CD4-positive, alpha-beta T cell treated with Interleukin-17A for 1 hour (primary cell): ENCODE measurements around the gene CNIH1.

Experiments used
- DNase-seq: peaks from one replicate; pipeline ENCODE4 v3.0.0-alpha.2; 2020

CNIH1 gene

DNA sequence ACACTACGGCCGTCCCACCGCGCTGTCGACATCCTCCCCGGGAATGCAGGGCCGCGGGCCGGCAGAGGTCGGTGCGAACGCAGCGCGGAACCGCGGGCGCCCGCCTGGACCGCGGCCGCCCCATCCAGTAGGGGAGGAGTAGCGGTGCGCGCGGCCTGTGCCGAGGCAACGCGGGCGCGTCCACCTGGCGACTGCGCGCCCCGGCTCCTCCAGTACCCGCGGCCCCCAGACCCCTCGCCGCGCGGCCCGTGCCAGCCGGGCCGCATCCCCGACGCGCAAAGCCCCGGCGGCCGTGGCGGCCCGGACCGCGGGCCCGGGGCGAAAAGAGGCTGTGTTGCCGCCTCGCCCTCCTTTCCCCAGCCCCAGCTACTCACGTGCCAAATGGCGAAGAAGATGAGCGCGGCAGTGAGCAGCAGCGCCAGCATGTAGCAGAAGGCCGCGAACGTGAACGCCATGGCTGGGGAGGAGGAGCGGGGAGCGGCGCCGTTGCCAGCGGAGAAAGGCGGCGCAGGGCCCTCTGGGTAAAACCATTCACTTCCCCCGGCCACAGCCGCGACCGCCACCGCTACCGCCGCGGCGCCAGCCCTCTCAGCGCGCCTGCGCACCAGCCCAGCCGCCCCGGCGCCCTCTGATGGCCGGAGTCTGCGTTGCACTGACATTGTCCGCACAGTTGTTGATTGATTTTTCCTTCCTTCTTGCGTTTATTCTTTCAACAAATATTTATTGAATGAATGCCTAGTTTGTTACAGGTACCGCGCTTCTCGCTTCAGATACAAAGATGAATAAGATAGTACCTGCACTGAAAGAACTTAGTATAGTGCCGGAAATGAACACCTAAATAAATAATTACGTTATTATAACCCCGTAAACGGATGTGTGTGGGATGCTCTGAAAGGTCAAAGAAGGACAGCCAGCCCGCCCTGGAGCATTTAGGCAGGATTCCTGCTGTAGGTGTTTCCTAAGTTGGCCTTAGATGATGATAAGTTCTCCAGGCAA lies at the start of gene CNIH1:
CNIH1 (minus strand) TSS at position 502 of the 996 bp plus-strand sequence; CDS start at position 455, 47 bp downstream.
- DNase-seq: peak; percentile 93

DNA sequence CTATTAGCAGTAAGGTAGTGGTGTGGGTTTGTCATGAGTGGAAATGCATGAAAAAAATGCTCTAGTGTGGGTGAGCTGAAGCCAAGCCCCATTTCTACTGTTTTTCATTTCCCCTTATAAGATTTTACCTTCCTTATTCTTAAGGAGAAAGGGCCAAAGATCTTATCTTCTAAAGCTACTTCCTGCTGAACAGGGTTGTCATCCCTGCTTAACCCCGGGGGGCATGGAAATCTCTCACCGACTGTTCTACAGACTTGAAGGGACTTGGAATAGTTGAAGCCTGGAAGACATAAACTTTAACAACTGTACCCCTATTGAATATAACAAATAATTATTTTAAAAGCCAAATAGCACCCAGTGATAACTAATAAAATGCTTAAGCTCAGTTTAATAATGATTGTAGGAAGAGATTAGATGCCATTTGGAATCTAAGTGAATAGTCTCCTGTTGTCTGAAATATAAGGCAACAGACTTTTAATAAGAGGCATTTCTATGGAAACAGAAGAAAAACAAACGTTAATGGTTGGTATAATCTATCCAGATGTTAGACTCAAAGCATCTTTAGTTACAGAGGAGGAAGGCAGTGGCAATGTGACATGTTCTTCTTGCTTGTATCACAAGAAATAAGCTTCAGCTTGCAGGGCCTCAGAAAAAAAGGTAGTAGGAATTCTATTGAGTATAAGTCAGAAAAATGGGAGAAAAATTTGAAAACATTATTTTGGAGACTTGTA lies 49.4 kb upstream of the CNIH1 start:
- DNase-seq: no peak

DNA sequence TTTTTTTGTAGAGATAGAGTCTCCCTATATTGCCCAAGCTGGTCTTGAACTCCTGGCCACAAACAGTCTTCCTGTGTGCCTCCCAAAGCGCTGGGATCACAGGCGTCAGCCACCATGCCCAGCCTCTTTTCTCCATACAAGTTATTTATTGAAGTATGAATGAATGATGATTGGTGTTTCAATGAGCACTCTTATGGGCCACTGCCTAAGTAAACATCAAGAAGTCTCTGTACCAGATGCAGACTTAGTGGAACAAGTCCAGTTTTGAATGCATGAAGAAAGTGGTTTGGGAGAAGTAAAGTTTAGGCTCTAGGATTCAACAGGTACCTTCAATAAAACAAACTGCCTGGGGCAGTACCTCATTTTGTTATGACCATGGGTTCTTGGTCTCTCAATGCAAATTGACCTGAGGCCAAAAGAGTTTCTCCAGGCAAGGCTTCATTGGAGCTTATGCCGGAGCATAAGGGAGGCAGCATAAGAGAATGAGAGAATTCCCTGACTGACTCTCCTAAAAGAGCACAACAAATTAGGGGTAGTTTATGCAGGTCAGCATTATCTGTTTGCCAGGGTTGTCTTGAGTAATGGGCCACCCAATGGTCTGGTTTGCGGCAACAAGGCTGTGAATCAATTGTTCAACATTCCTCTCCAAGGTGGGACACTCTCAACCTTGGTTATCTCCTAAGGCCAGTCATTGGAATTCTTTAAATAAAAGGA lies 48.7 kb upstream of the CNIH1 start:
- DNase-seq: no peak

DNA sequence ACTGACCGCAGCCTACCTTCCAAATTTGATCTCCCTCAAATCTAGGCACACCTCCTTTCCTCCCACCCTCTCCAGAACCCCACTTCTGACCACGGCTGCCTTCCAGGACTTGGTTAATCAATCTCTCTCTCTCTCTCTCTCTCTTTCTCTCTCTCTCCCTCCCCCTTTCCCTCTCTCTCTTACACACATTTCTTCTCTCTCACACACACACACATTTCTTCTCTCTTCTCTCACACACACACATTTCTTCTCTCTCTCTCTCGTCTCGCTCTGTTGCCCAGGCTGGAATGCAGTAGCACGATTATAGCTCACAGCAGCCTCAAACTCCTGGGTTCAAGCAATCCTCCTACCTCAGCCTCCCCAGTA lies 48.1 kb upstream of the CNIH1 start:
- no peak for DNase-seq

DNA sequence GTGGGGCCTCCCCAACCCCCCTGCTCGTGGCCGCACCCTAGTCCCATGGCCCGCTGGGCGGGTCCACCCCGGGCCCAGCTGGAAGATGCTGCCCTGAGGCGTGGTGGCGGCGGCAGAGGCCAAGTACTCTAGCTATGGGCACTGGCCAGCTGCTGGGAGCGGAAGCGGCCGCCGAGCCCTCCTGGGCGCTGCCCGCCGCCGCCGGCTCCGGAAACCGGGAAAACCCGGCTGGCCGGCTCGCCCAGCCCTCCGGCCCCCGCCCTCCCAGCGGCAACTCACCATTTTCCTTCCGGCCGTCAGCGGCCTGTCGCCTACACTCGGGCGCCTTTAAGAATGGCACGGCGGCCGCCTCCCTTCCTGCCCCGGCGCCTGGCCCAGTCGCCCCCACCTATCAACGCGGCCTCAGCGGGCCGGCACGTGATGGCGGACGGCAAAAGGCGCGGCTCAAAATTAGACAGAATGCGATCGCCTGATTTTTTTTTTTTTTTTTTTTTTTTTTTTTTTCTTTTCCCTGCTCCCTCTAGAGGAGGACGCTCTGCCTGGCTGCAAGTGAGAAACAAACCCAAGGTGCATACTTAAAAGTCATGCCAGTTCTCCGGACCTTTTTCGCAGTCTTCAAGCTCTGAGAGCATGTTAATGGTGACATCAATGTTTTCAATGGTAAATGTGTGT lies 47.6 kb upstream of the CNIH1 start, which contains the start of gene GMFB:
GMFB (minus strand) TSS at position 335 of the 672 bp plus-strand sequence; CDS start at position 282, 53 bp downstream.
- peak; percentile 94 for DNase-seq

DNA sequence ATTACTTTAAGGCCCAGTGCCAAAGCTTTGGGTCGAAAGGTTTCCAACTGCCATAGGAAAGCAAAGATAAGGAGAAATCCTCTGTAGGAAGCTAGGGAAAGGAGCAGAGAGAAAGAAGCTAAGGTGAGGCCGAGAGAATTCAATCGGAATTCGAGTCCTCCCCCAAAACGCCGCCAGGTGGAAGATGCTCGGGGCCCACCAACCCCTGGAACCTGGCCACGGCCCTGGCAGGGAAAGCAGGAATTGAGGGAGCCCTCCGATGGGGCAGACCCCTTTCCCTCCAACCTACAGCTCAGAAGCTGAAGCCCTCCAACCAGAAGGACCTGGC lies 47.1 kb upstream of the CNIH1 start:
- no peak for DNase-seq

DNA sequence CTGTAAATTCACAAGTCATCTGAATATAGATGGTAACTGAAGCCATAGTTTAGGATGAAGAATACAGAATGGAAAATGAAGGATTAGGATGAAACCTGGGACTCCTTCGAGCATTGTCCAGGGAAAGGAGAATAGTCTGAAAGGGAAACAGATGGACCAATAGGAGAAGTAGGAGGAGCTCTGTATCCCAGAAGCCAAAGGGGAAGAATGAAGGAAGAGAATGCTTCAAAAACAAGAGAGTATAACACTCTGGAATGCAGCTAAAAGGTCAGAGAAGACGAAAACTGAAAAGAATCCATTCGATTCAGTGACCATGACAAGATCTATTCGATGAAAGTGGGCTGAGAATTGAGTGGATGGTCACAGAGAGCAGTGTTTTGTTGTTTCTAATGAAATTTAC lies 46.6 kb upstream of the CNIH1 start:
- DNase-seq: no peak

DNA sequence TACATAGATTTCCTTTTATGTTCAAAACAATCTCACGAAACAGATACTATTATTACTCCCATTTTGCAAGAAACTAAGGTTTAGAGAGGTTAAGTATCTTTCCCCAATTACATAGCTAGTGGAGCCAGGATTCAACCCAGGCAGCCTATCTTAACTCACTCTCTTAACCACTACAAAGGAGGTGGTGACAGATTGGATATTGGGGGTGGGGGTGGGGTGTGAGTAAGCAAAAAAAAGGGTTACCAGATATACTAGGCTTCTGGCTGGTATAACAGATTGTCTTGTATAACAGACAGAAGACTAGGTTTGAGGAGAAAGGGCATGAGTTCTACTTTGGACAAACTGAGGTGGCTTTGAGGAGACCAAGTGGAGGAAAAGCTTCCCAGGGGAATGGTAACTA lies 45.5 kb upstream of the CNIH1 start:
- DNase-seq: peak; percentile 17

DNA sequence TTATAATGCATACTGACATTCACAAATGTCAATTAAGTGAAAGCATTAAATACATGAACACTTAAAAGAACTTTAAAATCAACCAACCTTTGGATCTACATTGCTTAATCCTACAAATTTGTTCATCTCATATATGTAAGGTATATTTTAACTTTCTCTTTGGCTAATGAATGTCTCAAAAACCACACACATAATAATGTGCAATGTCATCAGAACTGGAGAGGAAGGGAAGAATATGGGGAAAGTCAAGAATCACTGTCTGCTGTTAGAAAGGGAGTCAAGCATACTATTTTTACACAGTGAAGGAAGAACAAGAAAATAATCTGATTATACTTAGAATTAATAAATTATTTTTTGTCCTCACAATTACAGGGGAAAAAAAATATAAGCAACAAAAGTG lies 42.7 kb upstream of the CNIH1 start:
- no peak for DNase-seq

DNA sequence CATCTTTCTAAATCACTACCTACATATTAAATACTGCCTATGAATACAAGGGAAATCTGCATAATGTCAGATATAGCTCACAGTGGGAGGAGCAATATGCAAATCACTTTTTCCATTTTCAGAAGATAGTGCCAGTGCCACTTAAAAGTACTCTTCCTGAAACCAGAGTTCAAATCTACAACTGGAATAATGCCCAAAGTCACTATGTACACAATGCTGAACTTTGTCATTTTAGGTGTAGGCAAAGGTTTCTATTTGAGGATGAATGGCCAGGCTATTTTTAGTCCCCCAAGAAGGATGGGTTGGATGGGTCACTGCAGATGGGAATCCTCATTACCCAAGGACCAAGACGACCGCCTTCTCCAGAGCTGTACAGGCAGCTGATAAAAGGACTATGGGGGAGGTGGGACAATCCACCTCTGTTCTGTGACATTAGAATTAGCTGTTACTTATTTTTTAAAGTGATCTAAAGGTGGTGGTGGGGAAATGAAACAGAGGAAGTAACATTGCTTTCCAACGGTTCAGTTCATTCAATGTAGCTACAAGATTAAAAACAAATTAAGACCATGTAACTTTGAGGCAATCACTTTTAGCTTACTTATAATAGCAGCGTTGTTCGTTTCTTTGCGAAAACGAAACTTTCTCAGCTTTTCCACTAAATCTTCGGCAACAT lies 42.0 kb upstream of the CNIH1 start:
- DNase-seq: no peak

DNA sequence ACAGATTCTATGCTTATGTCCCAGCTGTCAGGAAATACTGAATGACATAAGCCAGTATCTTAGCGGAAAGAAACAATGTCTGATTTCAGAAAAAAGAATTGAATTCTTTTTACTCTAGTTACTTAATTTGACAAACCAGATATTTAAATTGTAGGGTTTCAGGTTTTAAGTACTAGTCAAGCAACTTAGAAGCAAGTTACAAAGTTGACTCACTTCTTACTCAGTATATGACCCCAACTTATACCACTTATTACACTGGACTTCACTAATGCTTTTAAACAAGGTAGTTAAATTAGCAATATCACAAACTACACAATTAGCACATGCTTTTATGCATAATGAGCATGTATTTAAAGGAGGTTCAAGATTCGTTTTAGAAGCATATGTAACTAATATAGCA lies 40.5 kb upstream of the CNIH1 start:
- DNase-seq: no peak

DNA sequence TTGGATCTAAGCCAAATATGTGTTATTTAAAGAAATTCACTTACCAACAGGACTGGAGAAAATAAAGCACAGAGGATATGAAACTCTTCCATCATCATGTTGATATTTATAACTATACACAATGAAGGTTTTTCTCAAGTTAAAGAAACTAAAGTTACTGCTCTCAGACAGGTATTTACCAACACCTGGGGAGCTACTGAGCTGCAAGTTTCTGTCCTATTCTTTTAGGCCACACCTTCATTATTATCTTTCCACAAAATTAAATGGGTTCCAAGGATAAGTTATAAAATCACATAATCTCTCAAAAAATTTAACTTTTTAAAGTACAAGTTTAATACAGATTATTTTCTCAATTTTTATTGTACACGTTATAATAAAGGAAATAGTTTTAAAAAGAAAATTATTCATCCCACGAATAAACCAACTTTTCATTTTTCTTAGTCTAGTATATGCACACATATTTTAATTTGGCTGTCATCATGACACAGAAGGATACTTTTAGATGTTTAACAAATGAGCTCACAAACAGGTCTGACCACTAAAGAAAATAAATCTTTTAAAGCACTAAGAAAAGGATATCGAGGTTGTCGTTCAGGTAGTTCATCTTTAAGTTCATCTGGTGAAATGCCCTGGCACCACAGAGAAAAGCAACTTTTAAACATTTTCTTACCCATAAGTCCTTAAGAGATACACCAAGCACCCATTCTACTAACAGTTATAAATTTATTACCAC lies 39.8 kb upstream of the CNIH1 start:
- no peak for DNase-seq

DNA sequence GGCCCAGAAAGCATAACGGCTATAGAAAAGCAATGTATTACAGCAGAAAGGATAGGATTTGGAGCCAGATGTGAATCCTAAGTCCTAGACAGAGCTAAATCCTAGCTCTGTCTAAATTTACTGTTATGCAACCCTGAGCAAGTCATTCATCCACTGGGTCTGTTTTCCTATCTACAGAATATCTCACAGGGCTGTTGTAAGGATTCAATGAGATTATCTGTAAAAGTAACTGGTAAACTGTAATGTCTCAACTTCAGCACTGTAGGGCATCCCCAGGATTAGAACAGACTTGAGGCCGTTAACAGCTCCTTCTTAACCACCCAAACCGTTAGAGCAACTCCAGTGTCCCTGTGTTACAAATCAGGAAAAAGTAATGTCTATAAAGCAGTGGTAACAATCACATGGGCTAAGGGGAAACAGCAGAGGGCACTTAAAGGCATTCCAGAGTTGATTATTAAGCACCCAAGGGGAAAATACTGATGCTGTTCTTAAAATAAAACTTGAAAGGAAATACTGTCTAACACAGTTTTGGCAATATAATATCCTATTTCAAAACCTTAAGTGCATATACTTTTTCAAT lies 37.6 kb upstream of the CNIH1 start:
- DNase-seq: no peak

DNA sequence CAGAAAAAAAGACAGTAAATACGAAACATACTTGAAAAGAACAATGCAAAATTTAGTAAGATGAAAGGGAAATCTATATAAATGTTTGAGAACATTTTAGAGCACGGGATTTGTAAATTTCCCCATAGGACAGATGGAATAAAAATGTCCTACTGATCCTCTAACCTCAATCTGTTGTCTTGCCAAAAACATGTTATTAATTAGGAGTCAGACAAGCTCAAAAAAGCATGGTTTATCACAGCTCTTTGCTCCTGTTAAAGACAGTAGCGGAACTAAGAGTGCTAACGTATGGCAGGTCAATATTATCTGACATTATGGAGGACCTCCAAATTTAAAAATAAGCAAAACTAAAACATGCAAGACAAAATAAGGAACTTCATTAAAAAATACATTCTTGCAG lies 34.7 kb upstream of the CNIH1 start:
- no peak for DNase-seq

DNA sequence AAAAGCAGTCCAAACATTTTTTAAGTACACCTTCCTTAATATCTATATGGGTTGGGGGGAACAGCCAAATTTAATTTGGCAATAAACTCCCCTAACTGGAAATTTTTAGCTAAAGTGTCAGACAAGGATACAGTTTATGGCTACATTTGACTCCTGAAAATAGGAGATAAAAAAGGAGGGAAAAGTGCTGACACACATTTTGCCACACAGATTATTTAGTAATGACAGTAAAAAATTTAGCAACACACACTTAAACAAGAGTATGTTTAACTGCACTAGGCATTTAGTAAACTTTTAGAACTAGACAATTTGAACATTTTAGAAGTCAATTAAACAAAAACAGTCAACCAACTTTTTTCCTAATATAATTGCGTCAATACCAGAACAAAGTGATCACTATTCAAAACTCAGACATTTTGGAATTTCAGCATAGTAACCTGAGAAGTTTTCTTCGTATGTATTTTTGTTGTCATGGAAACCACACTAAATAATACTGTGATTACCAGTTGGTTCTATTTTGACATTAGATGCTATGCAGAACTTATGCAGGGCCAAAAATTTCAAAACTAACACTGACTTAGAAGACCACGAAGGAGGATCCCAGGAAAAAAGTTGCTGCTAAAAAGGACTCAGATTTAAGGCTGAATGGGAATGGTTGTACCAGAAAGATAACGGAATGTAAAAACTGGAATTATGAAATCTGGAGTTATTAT lies 34.2 kb upstream of the CNIH1 start:
- DNase-seq: no peak

DNA sequence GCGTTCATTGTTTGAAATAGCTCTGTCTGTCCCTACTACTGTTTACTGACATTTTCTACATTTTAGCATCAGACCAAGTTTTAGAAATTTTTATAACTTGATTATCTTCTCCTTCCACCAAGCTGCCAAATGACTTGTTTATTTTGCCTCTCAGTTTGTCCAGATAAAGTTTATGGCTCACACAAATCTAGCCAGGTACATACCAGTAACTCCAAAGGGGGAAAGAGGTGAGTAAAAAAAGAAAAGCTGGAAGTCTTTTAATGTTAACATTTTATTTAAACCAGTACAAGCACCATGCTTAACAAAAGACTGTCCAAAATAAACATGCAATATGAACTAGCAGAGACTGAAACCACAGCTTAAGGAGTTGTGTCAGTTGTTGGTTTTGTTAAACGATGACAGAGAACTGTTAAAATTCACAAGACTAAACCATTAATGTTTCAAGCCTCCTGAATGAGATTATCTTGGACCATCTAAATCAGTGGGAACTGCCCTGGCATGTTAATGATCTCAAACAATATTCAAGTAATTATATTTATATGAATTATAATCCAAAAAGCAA lies 33.1 kb upstream of the CNIH1 start:
- no peak for DNase-seq

DNA sequence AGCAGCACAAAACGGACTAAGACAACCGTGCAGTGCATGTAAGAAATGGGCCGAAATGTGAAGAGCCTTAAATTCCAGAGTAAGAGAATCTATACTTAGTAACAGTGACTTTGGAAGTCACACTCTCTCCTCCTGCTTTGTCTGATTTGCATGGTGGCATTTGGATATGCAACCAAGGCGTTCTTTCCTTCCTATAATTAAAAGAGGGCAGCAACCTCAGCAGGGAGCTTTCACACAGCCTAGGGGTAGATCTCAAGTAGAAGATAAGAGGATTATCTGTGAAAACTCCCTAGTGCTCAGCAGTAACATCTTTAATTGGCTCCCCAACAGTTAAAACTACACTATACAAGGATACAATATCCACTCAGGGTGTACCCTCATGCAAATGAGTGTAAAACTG lies 31.1 kb upstream of the CNIH1 start:
- DNase-seq: no peak

DNA sequence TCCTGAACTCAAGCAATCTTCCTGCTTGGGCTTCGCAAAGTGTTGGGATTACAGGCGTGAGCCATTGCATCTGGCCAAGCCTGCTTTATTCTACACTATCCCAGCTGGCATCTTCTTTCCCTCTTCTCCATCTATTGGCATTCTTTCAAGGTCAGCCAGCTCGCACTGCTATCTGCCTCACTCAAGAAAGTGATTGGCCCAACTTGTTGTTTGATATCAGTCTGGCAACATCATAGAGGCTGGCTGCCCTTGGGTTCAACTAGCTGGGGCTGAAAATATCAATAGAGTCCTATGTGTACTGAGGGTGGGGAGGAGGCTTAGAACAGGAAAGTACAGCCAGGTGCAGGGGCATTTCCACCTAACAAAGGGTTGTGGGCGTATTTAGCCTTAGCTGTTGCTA lies 30.5 kb upstream of the CNIH1 start:
- no peak for DNase-seq

DNA sequence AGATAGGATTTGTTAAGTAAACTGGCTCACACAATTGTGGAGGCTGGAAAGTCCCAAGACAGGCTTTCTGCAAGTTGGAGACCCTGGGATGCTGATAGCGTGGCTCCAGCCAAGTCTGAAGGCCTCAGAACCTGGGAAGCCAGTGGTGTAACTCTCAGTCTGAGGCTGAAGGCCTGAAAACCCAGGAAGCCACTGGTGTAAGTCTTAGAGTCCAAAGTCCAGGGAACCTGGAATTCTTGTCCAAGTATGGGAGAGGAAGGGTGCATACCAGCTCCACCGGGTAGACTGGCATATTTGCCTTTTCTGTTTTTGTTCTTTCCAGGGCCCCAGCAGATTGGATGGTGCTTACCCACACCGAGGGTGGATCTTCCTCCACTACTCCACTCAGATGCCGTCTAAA lies 29.5 kb upstream of the CNIH1 start:
- no peak for DNase-seq

DNA sequence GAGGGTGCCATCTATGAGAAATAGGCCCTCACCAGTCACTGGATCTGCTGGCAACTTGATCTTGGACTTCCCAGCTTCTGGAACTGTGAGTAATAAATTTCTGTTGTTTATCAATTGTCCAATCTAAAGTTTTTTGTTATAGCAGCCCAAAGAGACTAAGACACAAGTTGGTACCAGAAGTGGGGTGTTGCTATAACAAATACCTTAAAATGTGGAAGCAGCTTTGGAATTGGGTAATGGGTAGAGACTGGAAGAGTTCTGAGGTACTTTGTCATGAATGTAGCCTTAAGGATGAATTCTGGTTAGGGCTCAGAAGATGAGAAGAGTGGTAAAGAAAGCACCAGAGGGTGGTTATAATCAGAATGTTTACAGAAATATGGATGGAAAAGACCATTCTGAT lies 26.1 kb upstream of the CNIH1 start:
- no peak for DNase-seq
